GM12864 (cell line): ENCODE data around the gene SMIM20.

Experiments
- DNase-seq: peaks from one replicate; pipeline ENCODE4 v3.0.0-alpha.2; 2011; ENCODE audit warnings: low read depth
- H3K4me3 ChIP-seq: 2 replicates; pipeline ENCODE4 v1.5.1; 2011; ENCODE audit warnings: mild to moderate bottlenecking, low read depth, low read length, control low read depth
- CTCF ChIP-seq: IDR thresholded peaks from 2 replicates; pipeline ENCODE4 v1.5.1; 2011; ENCODE audit warnings: low read depth, mild to moderate bottlenecking, moderate library complexity, low read length, control low read depth, inconsistent platforms; ENCODE audit errors: missing control alignments

Gene SMIM20

GRCh38 chr4:25919676-25920075 is 5.7 kb downstream of the SMIM20 start:
- DNase-seq = no peak
- no peak for TF ChIP-seq CTCF
- no peak overlapping the region for H3K4me3 ChIP-seq

- no peak for DNase-seq
- H3K4me3 ChIP-seq = no peak overlapping the region
- no peak for TF ChIP-seq CTCF
These were observed 7.9 kb downstream of the SMIM20 start for GRCh38 chr4:25921922-25922321.

DNA sequence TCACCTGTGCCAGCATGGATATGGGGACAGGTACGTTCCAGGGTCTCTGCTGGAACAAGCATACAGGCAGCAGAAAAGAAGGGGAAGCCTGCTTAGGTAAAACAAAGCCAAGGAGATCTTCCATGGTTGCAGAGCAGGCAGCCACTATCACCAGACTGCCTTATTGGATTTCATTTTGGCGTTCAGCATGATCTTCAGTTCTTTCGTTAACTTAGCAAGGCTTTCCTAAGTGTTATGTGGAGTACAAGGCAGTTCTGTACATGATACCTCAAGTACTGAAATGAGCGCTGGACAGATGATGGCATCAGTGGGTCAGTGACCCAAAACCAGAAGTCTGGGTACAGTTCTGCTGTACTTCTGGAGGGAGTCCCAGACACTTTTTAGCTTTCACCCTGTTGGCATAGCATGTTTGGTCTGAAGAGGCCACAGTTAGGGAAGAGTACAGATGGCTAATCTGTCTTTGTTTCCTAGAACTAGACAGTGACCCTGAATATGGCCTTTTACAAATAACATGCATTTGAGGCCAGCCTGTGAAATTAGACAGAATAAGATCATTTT is 8.9 kb downstream of the SMIM20 start:
- H3K4me3 ChIP-seq = no peak overlapping the region
- no peak for TF ChIP-seq CTCF
- no peak for DNase-seq

DNA sequence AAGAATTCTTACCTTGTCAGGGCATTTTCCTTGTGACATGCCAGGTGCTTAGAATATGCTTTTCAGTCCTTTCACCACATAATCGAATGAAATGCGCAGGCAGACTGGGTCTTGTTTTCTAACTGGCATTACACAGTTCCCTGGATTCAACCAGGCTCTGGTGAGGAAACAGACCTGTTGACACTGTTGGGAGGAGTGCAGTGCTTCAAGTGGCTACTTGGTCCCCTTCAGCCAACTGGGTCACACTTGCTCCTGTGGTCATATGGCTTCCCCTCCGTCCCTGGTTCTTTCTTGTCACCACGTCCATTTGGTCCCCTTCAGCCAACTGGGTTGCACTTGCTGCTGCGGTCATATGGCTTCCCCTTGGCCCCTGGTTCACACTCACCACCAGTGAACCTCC is 9.7 kb downstream of the SMIM20 start:
- H3K4me3 ChIP-seq = no peak overlapping the region
- no peak for DNase-seq
- TF ChIP-seq CTCF = no peak

DNA sequence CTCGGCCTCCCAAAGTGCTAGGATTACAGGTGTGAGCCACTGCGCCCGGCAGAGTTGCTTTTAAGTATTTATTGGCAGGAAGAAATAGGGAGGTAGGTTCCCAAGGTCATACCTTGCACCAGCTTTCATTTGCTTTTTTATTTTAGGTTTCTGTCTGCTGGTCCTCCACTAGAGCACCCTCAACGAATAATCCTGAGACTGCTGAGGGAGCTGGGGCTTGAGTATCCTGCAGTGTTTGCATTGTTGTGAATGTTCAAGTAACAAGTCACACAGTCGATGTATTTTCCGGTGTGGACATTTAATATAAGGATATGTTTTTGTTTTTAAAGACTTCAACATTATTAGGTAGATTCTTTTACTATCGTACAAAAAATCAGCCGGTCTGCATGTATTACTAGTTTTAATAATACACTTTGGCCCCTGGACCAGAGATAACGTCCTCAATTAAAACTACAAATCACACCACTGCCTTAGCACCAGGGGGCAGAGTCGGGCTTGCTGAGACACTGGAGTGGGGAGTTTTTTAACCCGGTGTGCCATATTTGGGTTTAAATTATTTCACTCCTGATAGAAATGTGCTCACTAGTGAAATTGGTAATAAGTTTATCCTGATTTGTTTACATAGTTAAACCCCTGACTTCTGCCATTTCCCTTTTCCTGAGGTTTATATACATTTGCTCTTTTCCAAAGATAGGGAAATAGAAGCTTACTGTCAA is 11.6 kb downstream of the SMIM20 start:
- peak; percentile 58 for TF ChIP-seq CTCF
- H3K4me3 ChIP-seq = no peak overlapping the region
- no peak for DNase-seq

GRCh38 chr4:25926462-25926861 is 12.4 kb downstream of the SMIM20 start:
- DNase-seq = no peak
- TF ChIP-seq CTCF = no peak
- no peak overlapping the region for H3K4me3 ChIP-seq
